ENCODE data around the gene ASB7. TPM values are rescaled to one million over a fixed set of nuclear protein-coding genes. Genes with fewer than 3 reads are reported as not detected.
"Not testable (repeated sequence)": the region's sequence is repeated elsewhere in the genome, so short reads cannot be mapped to it uniquely, and the experiment has no call there.

ASB7 gene
- total RNA-seq, 1 experiment from 2014 or later, result 13.5 TPM

DNA sequence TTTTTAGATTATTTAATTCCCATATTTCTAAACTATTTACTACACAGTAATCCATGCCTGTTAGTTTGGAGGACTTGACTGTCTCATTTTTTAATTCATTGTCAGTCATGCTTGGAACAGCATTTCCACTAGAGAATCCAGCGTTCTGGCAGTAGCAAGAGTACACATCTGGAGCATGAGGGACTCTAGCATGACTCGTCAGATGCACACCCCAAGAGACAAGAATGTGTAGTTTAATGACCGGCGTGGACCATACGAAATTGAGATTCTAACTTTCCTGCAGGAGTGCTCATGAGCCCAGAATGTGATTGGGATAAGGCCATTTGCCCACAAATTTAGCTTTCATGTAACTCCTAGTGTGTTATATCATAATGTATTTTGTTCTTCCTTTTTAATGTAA is 48.9 kb downstream of the ASB7 start:
- peak; percentile 52 for DNase-seq (ENCODE audit: low read depth)

DNA sequence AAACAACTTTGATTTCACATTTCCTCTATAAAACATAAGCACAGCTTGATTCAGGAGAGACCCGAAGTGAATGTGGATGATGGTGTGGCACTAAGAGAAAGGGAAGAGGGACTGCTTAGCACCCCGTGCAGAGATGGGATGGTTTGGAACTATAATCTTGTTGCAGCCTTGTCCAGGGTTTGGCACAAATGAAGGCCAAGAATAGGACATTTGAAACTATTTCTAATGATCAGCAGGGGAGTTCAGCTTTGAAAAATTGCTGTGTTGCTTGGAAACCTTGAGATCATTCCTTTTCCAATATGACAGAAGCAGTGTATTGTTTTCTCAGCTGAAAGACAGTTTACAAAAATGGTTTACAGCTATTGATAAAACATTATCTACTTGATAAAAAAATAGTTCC is 49.7 kb downstream of the ASB7 start:
- DNase-seq (ENCODE audit: low read depth), result no peak

DNA sequence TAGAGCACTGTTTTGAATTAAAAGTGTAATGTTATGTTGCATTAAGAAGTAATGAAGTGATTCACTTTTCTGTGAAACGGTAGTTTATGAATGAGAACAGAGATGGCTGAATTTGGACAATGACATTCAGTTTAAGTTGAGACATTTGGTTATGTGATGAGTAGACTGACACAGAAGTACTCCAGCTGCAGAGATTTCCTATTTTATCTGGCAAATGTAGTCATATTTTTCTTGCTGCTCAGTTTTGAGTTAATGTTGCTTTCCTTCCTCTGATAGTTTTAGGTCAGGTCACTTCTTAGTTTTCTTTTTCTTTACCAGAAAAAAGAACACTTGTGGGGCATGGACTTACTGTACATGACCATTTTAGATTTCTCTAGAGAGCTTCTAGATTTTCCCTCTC is 51.2 kb downstream of the ASB7 start:
- no peak for DNase-seq (ENCODE audit: low read depth)

DNA sequence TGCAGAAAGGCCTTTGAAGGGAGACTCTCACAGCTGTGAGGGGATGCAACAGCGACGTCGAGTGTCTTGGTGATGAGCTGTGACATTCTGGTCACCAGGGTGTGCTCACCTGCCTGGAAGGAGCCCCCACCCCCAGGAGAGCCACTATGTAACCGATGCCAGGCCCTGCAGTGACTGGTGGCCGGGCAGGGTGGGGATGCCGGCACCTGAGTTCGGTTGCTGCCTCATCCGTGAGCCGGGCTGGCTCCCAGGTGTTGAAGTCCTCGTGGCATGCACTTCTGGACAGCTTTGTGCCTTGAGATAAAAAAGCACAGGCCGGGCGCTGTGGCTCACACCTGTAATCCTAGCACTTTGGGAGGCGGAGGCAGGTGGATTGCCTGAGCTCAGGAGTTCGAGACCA is 56.5 kb downstream of the ASB7 start:
- no peak for DNase-seq (ENCODE audit: low read depth)

DNA sequence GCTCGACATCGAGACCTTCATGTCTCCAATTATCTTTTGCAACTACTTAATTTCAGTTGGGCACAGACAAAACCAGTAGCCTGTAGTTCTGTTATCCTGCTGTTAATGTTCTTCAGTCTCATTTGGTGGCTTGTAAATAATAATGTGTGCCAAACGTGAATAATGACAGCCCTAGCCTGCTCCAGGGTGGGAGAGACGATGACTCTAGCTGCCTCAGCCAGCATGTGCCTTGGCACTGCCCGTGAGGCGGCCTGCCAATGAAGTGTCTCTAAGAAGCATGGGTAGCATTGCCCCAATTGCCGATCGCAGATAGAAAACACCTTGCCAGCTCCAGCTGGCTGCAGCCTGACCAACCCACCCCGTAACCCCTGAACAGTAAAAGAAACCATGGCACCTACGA is 58.8 kb downstream of the ASB7 start:
- DNase-seq (ENCODE audit: low read depth), result no peak

DNA sequence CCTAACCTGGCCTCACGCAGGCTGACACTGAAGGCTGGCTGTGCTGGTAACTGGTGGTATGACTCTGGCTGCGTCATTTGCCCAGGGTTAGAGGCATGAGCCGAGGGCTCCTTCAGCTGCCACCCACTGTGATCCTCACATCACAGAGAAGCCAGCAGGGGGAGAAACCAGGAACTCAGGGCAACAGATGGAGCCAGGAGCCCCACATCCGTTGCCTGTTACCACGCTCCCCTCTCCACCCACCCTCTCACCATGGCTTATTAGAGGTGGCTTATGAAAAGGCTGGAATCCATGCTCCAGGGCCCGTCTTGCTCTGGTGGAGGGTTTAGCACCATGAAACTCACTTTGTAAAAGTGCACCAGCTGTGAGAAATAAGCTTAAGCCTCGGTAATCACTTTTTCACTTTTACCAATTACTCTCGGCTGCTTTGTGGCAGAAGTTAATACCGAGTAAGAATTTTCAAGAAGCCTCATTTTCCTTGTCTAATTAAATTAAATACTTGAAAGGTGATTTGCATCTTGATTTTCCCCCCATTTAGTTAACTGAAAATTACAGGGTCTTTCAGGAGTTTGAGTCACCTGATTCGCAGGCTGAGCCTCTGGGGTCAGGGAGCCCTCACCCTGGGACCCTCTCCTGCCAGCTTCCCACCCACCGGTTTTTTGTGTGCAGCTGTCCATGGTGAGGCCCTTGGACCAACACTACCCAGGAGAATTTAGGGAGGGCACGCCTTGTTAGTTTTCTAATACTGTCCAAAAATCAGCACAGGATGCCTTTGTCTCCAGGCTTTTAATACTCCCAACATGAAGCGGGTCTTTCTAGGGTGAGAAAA is 60.9 kb downstream of the ASB7 start:
- DNase-seq (ENCODE audit: low read depth), result peak; percentile 73

DNA sequence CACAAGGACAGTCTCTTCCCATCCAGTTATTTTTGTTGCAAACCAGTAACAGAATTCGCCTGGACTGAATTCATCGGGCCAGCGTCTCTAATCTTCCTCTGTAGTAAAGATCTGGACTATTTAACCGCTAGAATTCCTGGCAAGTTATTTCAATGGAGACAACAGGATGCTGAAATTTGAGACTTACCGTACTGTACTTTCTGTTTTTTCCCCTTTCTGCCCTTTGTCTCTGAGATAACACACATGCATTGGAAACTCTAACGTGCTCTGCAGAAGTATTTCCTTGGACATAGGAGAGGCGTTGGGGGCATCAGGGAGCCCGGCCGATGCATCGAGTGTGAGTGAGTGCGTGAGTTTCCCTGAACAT is 61.5 kb downstream of the ASB7 start:
- peak; percentile 59 for DNase-seq (ENCODE audit: low read depth)

DNA sequence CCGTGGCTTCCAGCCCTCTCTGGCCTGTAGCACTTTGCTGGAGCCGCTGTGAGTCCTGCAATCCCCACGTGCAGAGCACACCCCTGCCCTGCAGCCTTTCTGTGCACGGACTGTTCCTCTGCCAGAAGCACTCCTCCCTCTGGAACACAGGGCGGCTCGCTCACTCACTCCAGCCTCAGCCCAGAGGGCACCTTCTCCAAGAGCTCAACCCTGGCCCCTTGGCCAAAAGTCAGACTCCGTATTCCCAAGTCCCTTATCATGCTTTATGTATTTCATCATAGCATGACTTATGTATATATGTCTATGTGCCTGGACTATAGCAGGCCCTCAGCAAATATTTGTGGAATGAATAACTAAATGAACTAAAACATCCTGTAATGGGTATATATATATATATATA is 63.2 kb downstream of the ASB7 start:
- peak; percentile 41 for DNase-seq (ENCODE audit: low read depth)

DNA sequence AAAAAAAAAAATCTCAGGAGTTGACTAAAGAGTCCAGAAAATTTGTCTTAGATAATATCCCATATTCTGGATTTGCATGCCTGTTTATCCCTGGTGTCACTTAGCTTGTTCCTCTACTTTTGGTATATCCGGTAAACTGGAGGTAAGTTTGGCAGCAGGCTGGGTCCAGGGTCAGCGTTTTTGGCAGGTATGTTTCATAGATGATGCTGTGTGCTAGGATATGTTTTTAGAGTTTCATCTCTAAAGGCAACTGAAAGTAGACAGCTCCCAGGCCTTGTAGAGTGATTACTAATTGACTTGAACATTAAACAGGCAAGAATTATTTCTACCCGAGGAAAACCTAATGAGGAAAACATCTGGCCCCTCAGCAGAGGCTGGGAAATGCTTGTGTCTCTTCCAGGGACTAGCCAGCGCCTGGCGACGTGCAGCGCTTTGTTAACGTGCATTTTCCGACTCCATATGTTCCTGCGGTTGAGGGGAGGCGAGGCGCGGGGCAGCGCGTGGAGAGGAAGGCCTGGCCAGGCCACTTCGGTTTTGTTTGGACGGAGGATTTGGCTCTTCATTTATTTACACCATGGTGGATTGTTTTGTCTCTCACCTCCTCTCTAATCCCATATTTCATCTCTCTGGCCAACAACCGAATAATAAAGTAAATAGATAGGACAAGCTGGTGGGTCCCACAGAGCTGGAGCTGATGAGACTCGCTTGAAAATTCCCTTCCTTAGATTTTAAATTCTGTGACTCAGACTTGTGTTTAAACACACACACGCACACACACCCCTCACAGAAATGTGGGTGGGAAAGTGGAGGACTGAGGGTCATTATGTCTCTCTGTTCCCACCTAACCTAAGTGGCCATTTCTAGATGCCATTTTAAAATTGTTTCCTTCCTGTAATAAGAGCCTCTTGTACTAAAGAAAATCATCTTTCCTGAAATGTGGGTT is 65.3 kb downstream of the ASB7 start:
- DNase-seq (ENCODE audit: low read depth), result peak; percentile 20

DNA sequence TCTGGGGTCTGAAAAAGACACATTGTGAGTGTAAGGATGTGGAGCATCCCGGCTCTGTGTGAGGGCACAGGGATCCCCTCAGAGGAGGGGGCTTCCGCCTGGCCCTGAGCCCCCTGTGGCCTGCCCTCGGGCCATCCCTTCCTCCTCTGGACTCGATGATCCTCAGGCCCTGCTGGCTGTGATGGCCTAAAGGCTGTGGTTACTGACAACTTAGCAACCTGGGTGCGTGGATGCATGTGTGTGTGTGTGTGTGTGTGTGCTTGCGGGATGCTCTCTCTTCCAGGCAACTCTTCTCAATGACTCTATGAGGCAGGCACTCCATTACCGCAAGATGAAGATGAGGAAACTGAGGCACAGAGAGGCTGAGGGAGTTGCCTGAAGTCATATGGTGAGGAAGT is 66.0 kb downstream of the ASB7 start:
- no peak for DNase-seq (ENCODE audit: low read depth)

DNA sequence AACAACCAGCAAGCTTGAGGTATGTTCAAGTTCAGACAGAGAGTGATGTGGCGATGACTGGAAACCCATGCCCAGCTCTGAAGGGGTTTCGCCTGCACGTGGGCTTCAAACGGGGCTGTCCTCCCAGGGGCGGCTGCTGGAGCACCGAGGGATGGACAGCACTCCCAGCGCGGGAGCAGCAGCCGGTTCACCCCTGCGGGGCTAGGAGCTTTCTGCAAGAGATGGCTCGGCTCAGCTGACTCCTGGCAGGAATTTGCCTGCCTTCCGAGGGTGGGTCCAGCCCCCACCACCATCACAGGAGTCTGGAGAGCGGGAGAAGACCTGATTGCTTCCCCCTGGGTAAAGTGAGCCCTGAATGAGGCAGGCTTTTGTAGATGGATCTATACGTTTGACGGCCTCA is 66.9 kb downstream of the ASB7 start:
- no peak for DNase-seq (ENCODE audit: low read depth)

DNA sequence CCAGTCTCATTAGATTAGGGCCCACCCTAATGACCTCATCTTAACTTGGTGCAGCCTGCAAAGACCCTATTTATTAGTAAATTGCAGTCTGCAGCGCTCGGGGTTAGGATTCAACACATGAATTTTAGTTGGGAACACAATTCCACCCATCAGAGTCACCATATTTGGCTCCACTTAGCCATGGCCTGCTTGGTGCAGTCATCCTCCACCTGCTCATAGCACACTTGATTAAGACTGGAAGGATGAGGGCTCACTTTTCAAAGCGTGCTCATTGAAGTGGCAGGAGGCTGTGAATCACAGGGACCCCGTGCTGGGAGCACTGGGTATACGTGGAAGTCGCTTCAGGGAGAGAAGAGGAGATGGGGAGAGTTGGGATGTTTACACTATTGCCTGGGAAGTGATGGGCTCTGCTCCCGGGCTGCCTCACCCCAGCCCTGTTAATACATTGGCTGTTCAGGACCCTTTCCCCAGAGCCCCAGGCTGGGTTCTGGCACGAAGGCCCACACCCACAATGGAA is 68.2 kb downstream of the ASB7 start:
- DNase-seq (ENCODE audit: low read depth), result no peak

DNA sequence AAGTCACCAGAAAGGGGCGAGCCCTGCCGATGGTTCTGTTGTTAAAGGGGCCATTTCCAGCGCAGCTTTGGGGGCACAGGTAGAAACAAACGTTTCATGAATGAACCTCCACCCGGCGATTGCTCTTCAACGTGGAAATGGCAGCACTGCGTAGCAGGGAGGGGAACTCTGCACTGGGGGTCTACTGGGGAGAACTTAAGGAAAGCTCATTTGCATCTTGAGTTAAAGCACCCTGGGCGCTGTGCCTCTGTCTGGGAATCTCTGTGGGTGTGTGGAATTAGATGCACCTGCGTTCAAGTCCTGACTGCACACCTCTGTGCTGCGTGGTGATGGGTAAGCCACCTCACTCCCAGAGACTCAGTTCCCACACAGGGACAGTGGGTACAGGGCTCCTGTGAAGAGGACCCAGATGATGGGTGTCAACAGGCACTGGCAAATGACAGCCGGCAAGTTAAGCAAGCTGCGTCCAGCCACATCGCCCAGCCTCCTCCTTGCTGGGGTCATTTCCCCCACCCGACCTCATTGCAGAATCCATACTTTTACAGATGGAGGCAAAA is 68.8 kb downstream of the ASB7 start:
- no peak for DNase-seq (ENCODE audit: low read depth)

DNA sequence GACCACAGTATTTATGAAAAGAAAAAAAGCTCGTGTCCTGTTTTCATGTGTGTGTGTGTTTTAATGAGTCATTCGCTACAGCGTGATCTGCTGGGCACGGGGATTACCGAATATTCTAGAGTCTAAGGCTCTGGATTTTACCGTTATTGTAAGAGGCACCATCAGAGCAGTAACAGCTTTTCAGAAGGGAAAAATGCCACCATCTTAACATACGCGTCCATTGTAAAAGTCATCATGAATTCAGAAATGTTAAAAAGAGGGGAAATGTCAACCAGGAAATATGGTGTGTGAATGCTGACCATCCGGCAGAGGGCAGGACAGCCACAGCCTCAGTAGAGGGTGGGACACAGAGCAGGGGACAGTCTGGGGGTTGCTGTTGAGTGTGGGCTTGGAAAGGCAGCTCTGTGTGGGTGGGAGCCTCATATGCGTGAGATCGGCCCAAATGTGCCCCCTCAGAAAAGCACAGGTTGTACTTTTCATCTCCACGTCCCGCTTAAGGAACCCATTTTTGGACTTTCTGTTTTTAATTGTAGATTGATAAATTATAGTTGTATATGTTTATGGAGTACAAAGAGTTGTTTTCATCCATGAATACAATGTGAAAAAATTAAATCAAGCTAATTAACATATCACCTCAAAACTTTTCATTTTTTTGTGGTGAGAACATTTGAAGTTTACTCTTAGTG is 69.6 kb downstream of the ASB7 start:
- peak; percentile 77 for DNase-seq (ENCODE audit: low read depth)

DNA sequence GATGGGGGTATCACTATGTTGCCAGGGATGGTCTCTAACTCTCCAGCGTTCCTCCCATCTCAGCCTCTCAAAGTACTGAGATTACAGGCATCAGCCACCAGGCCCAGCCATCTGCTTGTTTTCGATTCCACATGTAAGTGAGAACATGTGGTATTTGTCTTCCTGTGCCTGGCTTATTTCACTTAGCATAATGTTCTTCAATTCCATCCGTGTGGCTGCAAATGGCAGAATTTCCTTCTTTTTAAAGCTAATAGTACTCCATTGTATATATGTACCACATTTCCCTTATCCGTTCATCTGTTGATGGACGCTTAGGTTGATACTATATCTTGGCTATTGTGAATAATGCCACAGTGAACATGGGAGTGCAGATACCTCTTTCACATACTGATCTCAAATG is 70.6 kb downstream of the ASB7 start:
- DNase-seq (ENCODE audit: low read depth), result peak; percentile 15

DNA sequence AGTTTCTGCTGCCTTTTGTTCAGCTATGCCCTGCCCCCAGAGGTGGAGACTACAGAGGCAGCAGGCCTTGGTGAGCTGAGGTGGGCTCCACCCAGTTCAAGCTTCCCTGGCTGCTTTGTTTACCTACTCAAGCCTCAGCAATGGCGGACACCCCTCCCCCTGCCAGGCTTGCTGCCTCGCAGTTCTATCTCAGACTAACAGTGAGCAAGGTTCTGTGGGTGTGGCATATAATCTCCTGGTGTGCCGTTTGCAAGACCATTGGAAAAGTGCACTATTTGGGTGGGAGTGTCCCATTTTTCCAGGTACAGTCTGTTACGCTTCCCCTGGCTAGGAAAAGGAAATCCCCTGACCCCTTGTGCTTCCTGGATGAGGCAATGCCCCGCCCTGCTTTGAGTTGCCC is 76.8 kb downstream of the ASB7 start:
- not testable (repeated sequence) for DNase-seq (ENCODE audit: low read depth)

DNA sequence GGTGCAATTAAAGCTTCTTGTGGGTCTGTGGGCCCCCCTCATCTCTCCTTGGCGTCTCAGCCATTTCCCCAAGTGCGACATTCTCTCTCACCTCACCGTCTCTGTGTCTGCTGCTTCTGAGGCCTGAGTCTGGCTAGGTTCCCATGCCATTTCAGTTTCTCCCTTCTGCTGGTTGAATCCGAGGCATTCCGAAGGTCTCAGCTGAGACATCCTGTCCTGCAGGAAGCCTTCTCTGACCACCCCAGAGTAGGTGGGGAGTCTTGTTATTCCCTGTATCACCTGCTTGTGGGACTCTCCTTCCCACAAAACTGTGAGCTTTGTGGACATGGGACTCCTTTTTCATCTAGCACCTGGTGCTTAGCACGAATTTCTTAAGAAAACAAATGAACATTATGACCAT is 78.3 kb downstream of the ASB7 start:
- DNase-seq (ENCODE audit: low read depth), result no peak

DNA sequence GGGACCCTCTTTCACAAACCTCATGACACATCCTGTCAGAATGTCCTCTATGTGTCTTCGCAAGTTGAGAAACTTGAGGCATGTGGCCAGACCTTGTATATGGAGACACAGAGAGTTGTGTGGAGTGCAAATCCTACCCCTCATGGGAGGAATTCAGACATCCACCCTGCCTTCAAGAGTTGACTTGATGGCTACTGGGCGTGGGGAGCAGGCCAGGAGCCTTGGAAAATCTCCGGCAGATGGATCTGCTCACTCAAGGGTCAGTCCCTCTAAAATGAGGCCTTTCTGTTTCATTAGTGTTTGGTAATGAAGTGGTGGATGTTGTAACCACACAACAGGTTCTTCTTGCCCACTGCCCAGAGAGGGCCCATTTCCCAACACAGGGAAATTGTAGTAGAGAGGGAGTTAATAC is 79.0 kb downstream of the ASB7 start:
- DNase-seq (ENCODE audit: low read depth), result no peak

DNA sequence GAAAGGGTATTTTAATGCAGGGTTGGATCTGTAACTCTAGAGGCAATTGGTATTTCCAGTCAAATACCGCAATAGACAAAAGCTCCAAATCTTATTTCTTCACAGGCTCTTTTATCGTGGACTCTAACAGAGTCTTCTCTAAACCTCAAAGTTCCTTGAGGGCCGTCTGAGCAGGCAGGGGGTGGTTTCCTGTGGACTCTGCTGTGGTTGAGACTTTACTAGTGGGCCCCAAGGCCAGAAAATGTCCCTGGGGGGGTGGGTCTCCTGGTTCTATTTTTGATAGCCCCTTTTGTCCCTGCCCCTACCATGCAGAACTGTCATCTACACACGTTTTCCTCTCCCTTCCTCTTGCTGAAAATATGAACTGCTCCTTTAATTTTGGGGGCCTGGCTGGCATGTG is 80.1 kb downstream of the ASB7 start:
- peak; percentile 44 for DNase-seq (ENCODE audit: low read depth)

DNA sequence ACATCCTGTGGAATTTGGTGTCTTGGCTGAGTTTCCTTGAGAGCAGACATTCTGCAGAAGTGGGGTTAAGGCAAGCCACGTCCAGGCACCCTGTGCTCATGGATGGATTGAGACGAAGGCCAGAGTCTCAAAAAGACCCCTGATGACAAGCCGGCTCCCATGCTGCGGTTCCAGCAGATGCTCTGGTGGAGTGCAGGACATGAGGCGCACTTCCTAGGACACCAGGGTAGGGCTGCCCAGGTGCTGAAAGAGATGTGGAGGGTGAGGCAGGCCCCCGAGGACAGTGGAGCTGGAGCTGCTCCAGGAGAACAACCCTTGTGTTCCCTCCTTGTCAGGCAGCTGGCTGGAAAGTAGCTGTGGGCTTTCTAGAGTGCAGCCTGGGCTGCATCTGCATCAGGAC is 81.0 kb downstream of the ASB7 start:
- no peak for DNase-seq (ENCODE audit: low read depth)

DNA sequence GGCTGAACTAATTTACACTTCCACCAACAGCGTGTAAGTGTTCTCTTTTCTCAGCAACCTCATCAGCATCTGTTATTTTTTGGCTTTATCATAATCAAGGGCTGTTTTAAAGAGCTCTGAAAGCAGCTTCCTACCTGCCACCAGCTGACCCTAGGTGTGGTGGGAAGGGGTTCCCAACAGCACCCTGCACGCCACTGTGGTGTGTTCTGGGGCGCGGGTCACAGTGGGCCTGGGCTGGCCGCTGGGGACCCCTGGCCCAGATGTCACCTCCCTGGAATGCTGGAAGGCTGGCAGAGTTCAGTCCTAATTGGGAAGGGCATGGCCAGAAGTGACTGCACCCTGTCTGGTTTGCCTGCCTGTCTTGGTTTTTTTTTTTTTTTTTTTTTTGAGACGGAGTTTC is 82.2 kb downstream of the ASB7 start:
- DNase-seq (ENCODE audit: low read depth), result no peak

Data from RPMI7951 (cell line).